GM23338 (cell line): ENCODE results near the gene LAMA1. TPM values are rescaled to one million over a fixed set of nuclear protein-coding genes. Genes with fewer than 3 reads are reported as not detected.

Source experiments
- ATAC-seq: fragments of 200-7000 bp; cut with Tn5 transposase; 3 replicates; pipeline ENCODE4 v1.9.1; 2020
- DNase-seq: peaks from one replicate; pipeline ENCODE4 v3.0.0-alpha.2; 2015; ENCODE audit warnings: low spot score
- H2AFZ ChIP-seq: fragments of 200-600 bp; sonication (generic); 2 replicates; pipeline ENCODE4 v1.8.0; 2016; ENCODE audit warnings: antibody characterized with exemption, mild to moderate bottlenecking, moderate library complexity
- H3F3A ChIP-seq: fragments of 200-600 bp; sonication (generic); replicated peaks from 2 replicates; pipeline ENCODE4 v1.8.0; 2017; ENCODE audit warnings: antibody characterized with exemption, mixed run types, low read depth
- H3K27ac ChIP-seq: fragments of 200-600 bp; sonication (generic); 2 replicates; pipeline ENCODE4 v1.6.1; 2016; ENCODE audit warnings: low read depth
- H3K27me3 ChIP-seq: fragments of 200-600 bp; sonication (generic); 2 replicates; pipeline ENCODE4 v1.8.0; 2016; ENCODE audit warnings: mild to moderate bottlenecking, mixed run types, moderate library complexity; ENCODE audit not compliant: insufficient read depth
- H3K36me3 ChIP-seq: fragments of 200-600 bp; sonication (generic); 2 replicates; pipeline ENCODE4 v1.8.0; 2016; ENCODE audit warnings: mild to moderate bottlenecking; ENCODE audit not compliant: insufficient read depth
- H3K4me1 ChIP-seq: fragments of 200-600 bp; sonication (generic); 2 replicates; pipeline ENCODE4 v1.8.0; 2016; ENCODE audit warnings: mild to moderate bottlenecking, moderate library complexity; ENCODE audit not compliant: insufficient read depth
- H3K4me2 ChIP-seq: fragments of 200-600 bp; sonication (generic); 2 replicates; pipeline ENCODE4 v1.7.1; 2017; ENCODE audit warnings: mixed run types
- H3K4me3 ChIP-seq: fragments of 200-600 bp; sonication (generic); 2 replicates; pipeline ENCODE4 v1.6.1; 2016; ENCODE audit warnings: mixed run types
- H3K79me2 ChIP-seq: fragments of 200-600 bp; sonication (generic); replicated peaks from 2 replicates; pipeline ENCODE4 v1.8.0; 2017; ENCODE audit warnings: mild to moderate bottlenecking; ENCODE audit not compliant: insufficient read depth
- H3K9me2 ChIP-seq: fragments of 200-600 bp; sonication (generic); 2 replicates; pipeline ENCODE4 v1.8.0; 2017; ENCODE audit not compliant: insufficient read depth
- H4K20me1 ChIP-seq: fragments of 200-600 bp; sonication (generic); replicated peaks from 2 replicates; pipeline ENCODE4 v1.8.0; 2017; ENCODE audit warnings: mild to moderate bottlenecking; ENCODE audit not compliant: insufficient read depth
- H3K27ac Mint-ChIP-seq: 2 replicates; pipeline ENCODE4 v1.8.0; 2020; ENCODE audit warnings: inconsistent platforms, mild to moderate bottlenecking, moderate library complexity, mixed read lengths
- H3K27me3 Mint-ChIP-seq: 3 replicates; pipeline ENCODE4 v1.8.0; 2022; ENCODE audit warnings: low read depth, mild to moderate bottlenecking, moderate library complexity, mixed read lengths, inconsistent platforms; ENCODE audit not compliant: insufficient read depth, poor library complexity
- H3K36me3 Mint-ChIP-seq: 3 replicates; pipeline ENCODE4 v1.8.0; 2021; ENCODE audit warnings: low read depth, mild to moderate bottlenecking, inconsistent platforms, moderate library complexity, mixed read lengths
- H3K4me1 Mint-ChIP-seq: 3 replicates; pipeline ENCODE4 v1.8.0; 2020; ENCODE audit warnings: mild to moderate bottlenecking, inconsistent platforms, mixed read lengths
- H3K4me3 Mint-ChIP-seq: 3 replicates; pipeline ENCODE4 v1.8.0; 2021; ENCODE audit warnings: moderate library complexity, mild to moderate bottlenecking, inconsistent platforms, mixed read lengths
- H3K9me3 Mint-ChIP-seq: 3 replicates; pipeline ENCODE4 v1.8.0; 2020; ENCODE audit warnings: moderate library complexity, mild to moderate bottlenecking, inconsistent platforms, mixed read lengths
- CREB1 ChIP-seq: fragments of 250-450 bp; sonication (Bioruptor Pico); IDR thresholded peaks from 2 replicates; pipeline ENCODE4 v1.5.0; 2020; ENCODE audit warnings: low read depth, mild to moderate bottlenecking, moderate library complexity
- EZH2phosphoT487 ChIP-seq: fragments of 200-600 bp; sonication (generic); IDR thresholded peaks from one replicate; pipeline ENCODE4 v1.8.1; 2018; ENCODE audit warnings: antibody characterized with exemption; ENCODE audit not compliant: unreplicated experiment
- POLR2AphosphoS5 ChIP-seq: IDR thresholded peaks from 2 replicates; pipeline ENCODE4 v1.6.1; 2016; ENCODE audit warnings: antibody characterized with exemption, low read depth
- STAT1 ChIP-seq: IDR thresholded peaks from one replicate; pipeline ENCODE4 v1.6.1; 2016; ENCODE audit warnings: antibody characterized with exemption; ENCODE audit not compliant: unreplicated experiment
- ZNF331 ChIP-seq: fragments of 250-450 bp; sonication (Bioruptor Pico); IDR thresholded peaks from 2 replicates; pipeline ENCODE4 v1.5.0; 2020; ENCODE audit warnings: low read depth, mild to moderate bottlenecking, moderate library complexity
- polyA plus RNA-seq: library from polyadenylated mRNA; unstranded; fragments of >200 nt; fragmentation: Nextera tagmentation; extraction: Ambion mirVana; gene quantifications from 2 replicates; pipeline ENCODE4 v1.2.1, GENCODE V29; 2016
- total RNA-seq: library from RNA; depleted of rRNA; stranded (reverse); fragments of >200 nt; shearing (Covaris generic); gene quantifications from 2 replicates; pipeline ENCODE4 v1.2.3, GENCODE V29; 2014
- TF ChIP-seq, protein P1 (sequence below): IDR thresholded peaks from one replicate; pipeline ENCODE4 v1.6.1; 2018; ENCODE audit warnings: antibody characterized with exemption; ENCODE audit not compliant: unreplicated experiment
- TF ChIP-seq, protein P2 (sequence below): fragments of 250-450 bp; sonication (Bioruptor Pico); IDR thresholded peaks from 2 replicates; pipeline ENCODE4 v1.5.0; 2020; ENCODE audit warnings: mild to moderate bottlenecking, moderate library complexity
- TF ChIP-seq, protein P3 (sequence below): IDR thresholded peaks from 2 replicates; pipeline ENCODE4 v1.6.1; 2016; ENCODE audit warnings: antibody characterized with exemption
- TF ChIP-seq, protein P4 (sequence below), 2 experiments: fragments of 200-600 bp in 1 of 2; sonication (generic) in 1 of 2; conservative IDR thresholded peaks; 2 replicates each; pipeline versions ENCODE4 v1.5.1 to v1.6.1; 2016 to 2017; ENCODE audit warnings: antibody characterized with exemption in 2 of 2, low read depth in 2 of 2, mild to moderate bottlenecking in 2 of 2, moderate library complexity in 1 of 2

LAMA1 gene
- total and polyA plus RNA-seq, 2 experiments from 2014 or later, result 14.8 to 52.3 TPM

DNA sequence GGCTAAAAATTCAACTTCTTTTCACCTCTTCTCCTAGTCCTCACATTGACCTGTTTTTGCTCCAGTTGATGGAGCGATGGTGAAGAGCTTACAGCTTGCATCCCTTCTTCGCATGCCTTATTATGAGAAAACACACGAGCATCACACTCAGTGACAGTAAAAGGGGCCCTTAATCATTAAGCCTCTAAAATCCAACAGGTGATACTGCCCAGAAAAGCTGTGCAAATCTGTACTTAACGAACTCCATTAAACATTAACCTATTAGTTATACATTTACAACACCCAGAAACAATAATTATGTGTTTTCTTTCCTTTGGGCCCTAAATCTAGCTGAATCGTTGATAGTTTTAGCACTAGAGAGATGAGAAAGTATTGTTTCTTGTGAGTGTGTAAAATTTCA is 54.8 kb downstream of the LAMA1 start (continued):
- TF ChIP-seq, protein P1, sequence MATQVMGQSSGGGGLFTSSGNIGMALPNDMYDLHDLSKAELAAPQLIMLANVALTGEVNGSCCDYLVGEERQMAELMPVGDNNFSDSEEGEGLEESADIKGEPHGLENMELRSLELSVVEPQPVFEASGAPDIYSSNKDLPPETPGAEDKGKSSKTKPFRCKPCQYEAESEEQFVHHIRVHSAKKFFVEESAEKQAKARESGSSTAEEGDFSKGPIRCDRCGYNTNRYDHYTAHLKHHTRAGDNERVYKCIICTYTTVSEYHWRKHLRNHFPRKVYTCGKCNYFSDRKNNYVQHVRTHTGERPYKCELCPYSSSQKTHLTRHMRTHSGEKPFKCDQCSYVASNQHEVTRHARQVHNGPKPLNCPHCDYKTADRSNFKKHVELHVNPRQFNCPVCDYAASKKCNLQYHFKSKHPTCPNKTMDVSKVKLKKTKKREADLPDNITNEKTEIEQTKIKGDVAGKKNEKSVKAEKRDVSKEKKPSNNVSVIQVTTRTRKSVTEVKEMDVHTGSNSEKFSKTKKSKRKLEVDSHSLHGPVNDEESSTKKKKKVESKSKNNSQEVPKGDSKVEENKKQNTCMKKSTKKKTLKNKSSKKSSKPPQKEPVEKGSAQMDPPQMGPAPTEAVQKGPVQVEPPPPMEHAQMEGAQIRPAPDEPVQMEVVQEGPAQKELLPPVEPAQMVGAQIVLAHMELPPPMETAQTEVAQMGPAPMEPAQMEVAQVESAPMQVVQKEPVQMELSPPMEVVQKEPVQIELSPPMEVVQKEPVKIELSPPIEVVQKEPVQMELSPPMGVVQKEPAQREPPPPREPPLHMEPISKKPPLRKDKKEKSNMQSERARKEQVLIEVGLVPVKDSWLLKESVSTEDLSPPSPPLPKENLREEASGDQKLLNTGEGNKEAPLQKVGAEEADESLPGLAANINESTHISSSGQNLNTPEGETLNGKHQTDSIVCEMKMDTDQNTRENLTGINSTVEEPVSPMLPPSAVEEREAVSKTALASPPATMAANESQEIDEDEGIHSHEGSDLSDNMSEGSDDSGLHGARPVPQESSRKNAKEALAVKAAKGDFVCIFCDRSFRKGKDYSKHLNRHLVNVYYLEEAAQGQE, result no peak
- TF ChIP-seq STAT1 (no peak), ZNF331 (CRISPR knock-in tag) (no peak), POLR2AphosphoS5 (no peak)
- TF ChIP-seq, protein P2, sequence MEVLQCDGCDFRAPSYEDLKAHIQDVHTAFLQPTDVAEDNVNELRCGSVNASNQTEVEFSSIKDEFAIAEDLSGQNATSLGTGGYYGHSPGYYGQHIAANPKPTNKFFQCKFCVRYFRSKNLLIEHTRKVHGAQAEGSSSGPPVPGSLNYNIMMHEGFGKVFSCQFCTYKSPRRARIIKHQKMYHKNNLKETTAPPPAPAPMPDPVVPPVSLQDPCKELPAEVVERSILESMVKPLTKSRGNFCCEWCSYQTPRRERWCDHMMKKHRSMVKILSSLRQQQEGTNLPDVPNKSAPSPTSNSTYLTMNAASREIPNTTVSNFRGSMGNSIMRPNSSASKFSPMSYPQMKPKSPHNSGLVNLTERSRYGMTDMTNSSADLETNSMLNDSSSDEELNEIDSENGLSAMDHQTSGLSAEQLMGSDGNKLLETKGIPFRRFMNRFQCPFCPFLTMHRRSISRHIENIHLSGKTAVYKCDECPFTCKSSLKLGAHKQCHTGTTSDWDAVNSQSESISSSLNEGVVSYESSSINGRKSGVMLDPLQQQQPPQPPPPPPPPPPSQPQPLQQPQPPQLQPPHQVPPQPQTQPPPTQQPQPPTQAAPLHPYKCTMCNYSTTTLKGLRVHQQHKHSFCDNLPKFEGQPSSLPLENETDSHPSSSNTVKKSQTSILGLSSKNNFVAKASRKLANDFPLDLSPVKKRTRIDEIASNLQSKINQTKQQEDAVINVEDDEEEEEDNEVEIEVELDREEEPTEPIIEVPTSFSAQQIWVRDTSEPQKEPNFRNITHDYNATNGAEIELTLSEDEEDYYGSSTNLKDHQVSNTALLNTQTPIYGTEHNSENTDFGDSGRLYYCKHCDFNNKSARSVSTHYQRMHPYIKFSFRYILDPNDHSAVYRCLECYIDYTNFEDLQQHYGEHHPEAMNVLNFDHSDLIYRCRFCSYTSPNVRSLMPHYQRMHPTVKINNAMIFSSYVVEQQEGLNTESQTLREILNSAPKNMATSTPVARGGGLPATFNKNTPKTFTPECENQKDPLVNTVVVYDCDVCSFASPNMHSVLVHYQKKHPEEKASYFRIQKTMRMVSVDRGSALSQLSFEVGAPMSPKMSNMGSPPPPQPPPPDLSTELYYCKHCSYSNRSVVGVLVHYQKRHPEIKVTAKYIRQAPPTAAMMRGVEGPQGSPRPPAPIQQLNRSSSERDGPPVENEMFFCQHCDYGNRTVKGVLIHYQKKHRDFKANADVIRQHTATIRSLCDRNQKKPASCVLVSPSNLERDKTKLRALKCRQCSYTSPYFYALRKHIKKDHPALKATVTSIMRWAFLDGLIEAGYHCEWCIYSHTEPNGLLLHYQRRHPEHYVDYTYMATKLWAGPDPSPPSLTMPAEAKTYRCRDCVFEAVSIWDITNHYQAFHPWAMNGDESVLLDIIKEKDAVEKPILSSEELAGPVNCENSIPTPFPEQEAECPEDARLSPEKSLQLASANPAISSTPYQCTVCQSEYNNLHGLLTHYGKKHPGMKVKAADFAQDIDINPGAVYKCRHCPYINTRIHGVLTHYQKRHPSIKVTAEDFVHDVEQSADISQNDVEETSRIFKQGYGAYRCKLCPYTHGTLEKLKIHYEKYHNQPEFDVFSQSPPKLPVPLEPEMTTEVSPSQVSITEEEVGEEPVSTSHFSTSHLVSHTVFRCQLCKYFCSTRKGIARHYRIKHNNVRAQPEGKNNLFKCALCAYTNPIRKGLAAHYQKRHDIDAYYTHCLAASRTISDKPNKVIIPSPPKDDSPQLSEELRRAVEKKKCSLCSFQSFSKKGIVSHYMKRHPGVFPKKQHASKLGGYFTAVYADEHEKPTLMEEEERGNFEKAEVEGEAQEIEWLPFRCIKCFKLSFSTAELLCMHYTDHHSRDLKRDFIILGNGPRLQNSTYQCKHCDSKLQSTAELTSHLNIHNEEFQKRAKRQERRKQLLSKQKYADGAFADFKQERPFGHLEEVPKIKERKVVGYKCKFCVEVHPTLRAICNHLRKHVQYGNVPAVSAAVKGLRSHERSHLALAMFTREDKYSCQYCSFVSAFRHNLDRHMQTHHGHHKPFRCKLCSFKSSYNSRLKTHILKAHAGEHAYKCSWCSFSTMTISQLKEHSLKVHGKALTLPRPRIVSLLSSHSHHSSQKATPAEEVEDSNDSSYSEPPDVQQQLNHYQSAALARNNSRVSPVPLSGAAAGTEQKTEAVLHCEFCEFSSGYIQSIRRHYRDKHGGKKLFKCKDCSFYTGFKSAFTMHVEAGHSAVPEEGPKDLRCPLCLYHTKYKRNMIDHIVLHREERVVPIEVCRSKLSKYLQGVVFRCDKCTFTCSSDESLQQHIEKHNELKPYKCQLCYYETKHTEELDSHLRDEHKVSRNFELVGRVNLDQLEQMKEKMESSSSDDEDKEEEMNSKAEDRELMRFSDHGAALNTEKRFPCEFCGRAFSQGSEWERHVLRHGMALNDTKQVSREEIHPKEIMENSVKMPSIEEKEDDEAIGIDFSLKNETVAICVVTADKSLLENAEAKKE (CRISPR knock-in tag), result no peak

DNA sequence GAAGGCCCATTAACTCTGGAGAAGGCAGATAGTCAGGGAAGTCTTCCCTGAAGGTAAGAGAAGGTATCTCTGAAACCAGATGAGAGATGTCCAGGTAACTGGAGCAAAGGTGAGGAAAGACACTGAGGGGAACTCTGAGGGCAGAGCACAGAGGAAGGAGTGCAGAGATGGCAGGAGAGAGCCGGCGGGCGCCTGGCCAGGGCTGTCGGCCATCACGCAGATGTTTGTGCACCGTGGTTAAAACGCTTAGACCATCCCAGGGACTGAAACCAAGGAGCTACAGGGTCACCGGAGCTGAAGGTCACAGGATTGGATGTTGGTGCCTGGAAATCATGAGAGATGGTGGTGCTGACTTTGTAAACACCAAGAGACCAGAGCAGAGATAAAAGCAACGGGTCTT is 55.4 kb downstream of the LAMA1 start:
- Histone ChIP-seq H3K4me1 (no peaks in the 10 kb centered on the region), H3K36me3 (no peaks in the 10 kb centered on the region), H3K4me2 (no peak overlapping the region), H3F3A (no peaks in the 10 kb centered on the region), H3K27me3 (no peaks in the 10 kb centered on the region), H2AFZ (no peak overlapping the region), H3K9me2 (no peaks in the 10 kb centered on the region), H4K20me1 (peaks cover 3% of the 10 kb centered on the region; the same call in 1 of the 2 replicates), H3K79me2 (no peaks in the 10 kb centered on the region), H3K27ac (no peak overlapping the region), H3K4me3 (no peak overlapping the region)
- no peaks in the 10 kb centered on the region for H3K27me3 Mint-ChIP-seq
- H3K9me3 Mint-ChIP-seq, result no peaks in the 10 kb centered on the region
- DNase-seq (no peak), ATAC-seq (no peak)
- no peak overlapping the region for H3K27ac Mint-ChIP-seq
- H3K4me3 Mint-ChIP-seq, result no peak overlapping the region
- H3K4me1 Mint-ChIP-seq, result no peaks in the 10 kb centered on the region
- no peaks in the 10 kb centered on the region for H3K36me3 Mint-ChIP-seq
- TF ChIP-seq, protein P3, sequence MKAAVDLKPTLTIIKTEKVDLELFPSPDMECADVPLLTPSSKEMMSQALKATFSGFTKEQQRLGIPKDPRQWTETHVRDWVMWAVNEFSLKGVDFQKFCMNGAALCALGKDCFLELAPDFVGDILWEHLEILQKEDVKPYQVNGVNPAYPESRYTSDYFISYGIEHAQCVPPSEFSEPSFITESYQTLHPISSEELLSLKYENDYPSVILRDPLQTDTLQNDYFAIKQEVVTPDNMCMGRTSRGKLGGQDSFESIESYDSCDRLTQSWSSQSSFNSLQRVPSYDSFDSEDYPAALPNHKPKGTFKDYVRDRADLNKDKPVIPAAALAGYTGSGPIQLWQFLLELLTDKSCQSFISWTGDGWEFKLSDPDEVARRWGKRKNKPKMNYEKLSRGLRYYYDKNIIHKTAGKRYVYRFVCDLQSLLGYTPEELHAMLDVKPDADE, result no peak
- TF ChIP-seq EZH2phosphoT487 (no peak), CREB1 (CRISPR knock-in tag) (no peak), STAT1 (no peak)
- TF ChIP-seq, protein P4, sequence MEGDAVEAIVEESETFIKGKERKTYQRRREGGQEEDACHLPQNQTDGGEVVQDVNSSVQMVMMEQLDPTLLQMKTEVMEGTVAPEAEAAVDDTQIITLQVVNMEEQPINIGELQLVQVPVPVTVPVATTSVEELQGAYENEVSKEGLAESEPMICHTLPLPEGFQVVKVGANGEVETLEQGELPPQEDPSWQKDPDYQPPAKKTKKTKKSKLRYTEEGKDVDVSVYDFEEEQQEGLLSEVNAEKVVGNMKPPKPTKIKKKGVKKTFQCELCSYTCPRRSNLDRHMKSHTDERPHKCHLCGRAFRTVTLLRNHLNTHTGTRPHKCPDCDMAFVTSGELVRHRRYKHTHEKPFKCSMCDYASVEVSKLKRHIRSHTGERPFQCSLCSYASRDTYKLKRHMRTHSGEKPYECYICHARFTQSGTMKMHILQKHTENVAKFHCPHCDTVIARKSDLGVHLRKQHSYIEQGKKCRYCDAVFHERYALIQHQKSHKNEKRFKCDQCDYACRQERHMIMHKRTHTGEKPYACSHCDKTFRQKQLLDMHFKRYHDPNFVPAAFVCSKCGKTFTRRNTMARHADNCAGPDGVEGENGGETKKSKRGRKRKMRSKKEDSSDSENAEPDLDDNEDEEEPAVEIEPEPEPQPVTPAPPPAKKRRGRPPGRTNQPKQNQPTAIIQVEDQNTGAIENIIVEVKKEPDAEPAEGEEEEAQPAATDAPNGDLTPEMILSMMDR (conservative IDR thresholded peaks at IDR 0.05; ENCODE audit: low read depth in 2 of 2), result no peak
